Fibroblast of peridontal ligament (primary cell): ENCODE measurements around the gene TCAP.
"Not testable (repeated sequence)": the region's sequence is repeated elsewhere in the genome, so short reads cannot be mapped to it uniquely, and the experiment has no call there.

ENCODE experiments used
- DNase-seq: peaks from one replicate; pipeline ENCODE4 v3.0.0-alpha.2; 2010; ENCODE audit errors: extremely low read depth

The TCAP gene

DNA sequence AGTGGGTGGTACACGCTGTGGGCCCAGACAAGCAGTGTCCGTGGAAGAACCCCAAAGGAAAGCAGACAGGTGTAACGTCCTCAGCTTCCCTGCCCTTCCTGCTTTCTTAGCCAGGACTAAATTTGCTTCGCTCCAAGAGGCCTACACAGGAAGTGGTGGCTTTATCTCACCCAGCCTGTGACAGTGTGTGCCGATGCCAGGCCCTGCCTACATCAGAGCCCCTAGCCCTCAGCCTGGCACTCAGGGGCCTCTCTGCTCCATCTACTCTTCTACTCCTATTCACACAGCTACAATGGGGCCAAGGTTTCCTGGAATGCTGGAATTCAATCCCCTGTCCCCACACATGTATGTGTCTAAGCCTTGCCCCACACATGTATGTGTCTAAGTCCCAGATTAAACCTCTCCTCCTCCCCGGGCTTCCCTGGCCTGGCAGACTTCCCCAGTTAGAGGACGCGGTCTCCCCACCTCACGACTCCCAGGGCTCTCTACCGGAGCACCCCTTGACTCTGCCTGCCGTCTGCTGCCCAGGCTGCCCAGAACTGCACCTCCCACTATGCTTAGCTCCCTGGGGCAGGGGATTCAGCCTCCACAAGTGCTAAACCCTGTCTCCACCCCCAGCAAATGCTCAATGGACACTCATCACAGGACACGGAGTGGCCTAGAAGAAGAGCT, 14.5 kb downstream of the TCAP start:
- no peak for DNase-seq

DNA sequence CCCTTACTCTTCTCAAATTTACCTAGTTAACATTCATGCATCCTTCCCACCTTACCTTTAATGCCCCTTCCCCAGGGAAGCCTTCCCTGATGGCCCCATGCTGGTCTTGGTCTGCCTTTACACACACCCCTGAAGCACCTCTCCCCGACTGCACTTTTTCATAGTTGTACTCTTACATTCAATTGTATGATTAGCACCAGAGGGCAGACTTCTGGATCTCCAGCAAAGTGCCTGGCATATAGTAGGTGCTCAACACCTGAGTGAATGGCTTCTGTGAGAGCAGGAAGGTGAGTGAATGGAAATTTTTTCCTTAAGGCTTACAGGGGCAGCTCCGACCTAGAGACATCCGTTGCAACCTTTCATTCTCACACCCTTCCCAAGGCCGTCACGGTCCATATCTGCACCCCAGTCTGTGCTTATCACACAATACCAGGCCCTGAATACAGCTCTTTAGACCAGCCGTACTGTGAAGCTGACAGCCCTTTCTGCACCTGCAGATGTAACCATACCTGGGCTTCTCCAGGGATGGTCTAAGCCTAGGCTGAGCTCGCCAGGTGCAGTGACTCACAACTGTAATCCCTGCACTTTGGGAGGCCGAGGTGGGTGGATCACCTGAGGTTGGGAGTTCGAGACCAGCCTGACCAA, 18.3 kb downstream of the TCAP start:
- DNase-seq, result no peak

DNA sequence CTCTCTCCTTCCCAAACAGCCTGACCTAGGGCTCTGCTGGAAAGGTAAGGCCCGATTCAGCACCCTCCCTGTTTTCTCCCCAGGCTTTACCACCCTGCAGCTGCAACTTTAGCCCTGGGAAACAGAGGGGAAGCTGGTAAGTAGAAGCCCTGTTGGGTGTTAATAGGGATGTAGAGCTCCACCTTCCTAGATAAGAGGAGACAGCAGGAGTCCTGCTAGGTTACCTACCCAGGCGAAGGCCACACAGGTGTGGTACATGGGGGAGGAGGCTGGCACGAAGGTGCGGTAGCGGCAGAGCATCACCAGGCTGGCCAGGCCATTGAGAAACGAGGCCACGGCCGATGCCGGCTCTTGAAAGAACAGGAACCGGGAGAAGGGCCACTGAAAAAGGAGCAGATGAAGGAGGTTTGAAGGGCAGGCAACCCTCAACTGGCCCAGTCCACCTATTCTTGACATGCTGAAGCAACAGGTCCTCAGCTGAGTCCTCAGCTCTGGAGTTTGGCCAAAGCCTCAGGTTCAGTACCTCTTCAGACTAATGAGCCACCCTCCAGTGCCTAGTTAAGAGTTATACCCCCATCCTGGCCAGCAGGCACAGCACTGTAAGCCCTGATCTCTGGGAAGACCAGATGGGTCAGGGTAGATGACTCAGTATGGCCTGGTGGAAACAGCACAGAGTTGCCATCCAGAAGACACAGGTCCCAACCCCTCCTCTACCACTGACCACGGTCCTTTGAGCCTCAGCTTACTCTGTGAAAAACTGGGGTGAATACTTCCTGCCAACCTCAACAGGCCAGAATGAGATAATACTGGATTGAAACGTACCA, 19.4 kb downstream of the TCAP start:
- DNase-seq, result no peak

DNA sequence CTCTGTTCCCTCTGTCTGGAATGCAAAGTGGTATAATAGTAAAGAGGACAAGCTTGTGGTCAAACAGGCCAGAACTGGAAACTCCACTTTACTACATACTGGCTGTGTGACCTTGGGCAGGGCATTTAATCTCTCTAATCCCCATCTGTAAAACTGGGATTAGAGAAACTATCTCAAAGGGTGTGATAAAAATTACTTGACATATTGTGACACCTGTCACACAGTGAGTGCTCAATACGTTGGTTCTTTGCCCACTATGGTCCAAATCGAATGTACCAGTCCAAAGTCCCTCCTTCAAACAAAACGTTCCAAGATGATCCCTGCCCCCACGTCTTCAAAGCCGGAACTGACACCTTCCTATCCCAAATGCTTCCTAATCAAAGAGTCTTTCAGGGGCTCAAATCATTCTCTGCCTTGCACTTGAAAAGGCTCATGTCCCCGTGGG, 22.0 kb downstream of the TCAP start:
- no peak for DNase-seq

DNA sequence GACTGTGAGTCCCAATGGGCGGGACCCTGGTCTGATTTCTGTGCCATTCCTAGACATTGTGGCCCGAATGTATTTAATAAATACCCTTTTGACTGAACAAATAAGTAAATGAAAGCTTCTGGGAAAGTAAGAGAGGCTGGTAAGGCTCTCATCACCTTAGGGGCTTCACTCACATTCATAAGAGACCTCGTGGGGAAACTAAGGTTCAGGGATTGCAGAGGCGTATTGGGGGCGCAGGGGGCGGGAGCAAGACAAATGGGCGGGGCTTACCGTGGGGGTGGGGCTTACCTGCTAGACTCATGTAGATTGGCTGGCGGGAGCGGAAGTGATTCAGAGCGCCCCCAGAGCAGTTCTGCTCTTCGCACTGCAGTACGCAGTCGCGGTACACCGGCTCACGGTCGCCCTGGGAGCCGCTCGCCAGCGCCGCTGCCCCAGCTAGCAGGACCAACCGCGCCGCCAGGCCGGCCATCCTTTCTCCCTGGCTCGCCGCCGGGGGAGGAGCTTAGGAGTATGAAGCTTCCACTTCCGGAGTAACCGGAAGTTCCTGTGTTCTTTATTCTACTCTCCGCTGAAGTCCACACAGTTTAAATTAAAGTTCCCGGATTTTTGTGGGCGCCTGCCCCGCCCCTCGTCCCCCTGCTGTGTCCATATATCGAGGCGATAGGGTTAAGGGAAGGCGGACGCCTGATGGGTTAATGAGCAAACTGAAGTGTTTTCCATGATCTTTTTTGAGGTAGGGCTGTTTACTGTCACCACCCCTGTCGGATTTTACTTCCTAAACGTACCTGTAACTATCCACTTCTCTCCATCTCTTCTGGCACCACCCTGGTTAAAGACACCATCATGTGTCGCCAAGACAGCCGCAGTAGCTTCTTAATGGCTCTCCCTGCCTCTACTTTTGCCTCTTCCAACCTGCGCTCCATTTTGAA, 22.7 kb downstream of the TCAP start, which contains the start of gene PGAP3:
Gene PGAP3, minus strand, starts transcription at position 512 of the 929 bp plus-strand sequence. Its CDS starts 43 bp downstream, at position 469.
- peak; percentile 84 for DNase-seq

DNA sequence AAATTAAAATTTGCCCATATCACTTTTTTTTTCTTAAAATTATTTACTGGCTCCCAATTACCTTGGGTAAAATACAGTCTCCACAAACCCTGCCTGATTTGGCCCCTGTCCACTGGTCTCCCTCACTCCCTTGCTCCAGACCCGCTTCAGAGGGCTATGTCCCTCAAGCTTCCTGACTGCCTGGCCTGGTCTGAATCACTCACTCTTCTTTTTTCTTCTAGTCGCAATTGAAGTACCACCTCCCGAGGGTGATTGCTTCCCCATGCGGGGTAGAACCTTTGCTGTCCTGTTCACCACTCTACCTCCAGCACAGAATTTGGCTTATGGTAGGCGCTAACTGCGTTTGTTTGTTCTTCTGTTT, 23.3 kb downstream of the TCAP start:
- peak; percentile 12 for DNase-seq

DNA sequence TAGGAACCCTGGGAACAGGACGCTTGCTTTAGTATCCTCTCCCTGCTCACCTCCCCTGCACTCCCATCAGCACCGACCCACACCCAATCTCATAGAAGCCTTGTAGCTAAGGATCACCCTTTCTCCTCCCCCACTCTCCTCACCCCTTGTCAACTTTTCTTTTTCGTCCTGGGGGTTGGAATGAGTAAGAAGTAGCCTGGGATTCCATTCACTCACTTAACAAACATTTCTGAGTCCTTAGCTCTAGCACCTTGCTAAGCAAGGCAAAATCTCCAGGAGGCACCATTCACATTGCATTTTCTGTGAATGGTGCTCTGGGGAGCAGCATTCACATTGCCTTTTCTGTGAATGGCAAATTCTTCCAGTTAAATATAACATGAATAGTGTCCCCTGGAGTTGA, 23.8 kb downstream of the TCAP start:
- DNase-seq, result no peak

DNA sequence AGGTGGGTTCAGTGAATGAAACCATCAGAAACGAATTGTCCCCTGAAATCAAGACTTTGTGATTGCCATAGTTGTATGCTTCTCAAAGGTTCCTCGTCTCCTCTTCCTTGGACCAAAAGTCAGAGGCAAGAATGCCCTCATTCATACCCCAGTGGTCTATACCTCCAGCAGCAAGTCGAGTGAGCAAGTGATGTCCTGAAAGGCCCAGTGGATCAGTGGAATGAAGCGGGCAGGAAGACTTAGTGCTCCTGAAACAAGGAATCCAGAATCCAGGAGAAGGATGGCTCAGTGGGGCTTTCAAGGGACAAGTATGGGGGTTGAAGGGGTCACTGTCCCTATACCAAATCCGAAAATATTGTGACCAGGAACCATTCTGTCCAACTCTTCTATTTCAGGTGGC, 29.4 kb downstream of the TCAP start:
- DNase-seq, result no peak

DNA sequence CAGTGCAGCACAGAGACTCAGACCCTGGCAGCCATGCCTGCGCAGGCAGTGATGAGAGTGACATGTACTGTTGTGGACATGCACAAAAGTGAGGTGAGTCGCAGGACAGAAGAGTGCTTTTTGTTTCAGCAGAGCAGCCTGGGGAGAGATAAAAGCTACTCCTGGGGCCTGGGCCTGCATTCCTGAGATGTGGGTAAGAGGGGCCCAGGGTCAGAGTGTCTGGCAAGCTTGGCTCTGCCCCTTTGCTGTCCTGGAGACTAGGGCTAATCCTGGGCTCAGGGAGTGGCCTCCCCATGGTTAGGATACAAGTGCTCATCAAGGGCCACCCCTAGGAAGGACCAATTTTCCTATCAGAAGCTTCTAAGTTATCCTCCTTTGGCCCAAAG, 29.9 kb downstream of the TCAP start:
- no peak for DNase-seq

DNA sequence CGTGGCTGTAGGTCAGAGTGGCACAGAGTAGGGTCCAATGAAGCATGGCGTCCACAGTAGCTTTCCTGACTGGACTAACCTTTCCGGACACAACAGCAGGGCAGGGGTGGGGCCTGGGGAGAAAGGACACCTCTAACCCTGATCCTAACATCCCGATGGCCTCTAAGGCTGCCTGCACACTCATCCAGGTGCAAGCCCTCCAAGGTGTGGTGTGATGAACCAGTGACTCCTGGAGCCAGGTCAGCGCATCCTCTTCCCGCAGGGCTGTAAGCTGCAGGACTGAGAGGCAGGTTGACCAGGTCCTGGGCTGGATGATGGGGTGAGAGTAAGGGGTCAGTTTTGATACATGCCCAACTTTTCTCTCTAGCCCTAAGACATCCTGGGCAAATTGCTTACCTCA, 31.6 kb downstream of the TCAP start:
- no peak for DNase-seq

DNA sequence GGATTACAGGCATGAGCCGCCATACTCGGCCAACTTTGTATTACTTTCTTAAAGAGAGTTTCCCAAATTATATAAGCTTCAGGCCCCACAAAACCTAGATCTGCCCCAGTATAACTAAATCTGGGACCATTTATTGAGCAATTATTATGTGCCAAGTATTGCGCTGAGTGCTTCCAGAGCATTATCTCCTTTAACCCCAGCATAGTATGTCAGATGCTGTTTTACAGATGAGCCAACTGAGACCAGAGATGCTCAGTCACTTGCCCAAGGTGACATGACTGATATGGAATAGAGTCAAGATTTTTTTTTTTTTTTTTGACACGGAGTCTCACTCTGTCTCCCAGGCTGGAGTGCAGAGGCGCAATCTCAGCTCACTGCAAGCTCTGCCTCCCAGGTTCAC, 32.8 kb downstream of the TCAP start:
- no peak for DNase-seq

DNA sequence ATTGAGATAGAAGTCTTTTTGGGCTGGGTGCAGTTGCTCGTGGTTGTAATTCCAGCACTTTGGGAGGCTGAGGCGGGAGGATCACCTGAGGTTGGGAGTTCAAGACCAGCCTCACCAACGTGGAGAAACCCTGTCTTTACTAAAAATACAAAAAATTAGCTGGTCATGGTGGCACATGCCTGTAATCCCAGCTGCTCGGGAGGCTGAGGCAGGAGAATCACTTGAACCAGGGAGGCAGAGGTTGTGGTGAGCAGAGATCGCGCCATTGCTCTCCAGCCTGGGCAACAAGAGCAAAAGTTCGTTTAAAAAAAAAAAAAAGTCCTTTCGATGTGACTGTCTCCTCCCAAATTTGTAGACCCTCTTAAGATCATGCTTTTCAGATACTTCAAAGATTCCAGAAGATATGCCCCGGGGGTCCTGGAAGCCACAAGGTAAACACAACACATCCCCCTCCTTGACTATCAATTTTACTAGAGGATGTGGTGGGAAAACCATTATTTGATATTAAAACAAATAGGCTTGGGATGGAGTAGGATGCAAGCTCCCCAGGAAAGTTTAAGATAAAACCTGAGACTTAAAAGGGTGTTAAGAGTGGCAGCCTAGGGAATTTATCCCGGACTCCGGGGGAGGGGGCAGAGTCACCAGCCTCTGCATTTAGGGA, 34.1 kb downstream of the TCAP start:
- not testable (repeated sequence) for DNase-seq

DNA sequence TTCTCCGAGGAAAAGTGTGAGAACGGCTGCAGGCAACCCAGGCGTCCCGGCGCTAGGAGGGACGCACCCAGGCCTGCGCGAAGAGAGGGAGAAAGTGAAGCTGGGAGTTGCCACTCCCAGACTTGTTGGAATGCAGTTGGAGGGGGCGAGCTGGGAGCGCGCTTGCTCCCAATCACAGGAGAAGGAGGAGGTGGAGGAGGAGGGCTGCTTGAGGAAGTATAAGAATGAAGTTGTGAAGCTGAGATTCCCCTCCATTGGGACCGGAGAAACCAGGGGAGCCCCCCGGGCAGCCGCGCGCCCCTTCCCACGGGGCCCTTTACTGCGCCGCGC, 34.6 kb downstream of the TCAP start, which contains the start of gene ERBB2:
Gene ERBB2, plus strand, starts transcription at position 247 of the 330 bp plus-strand sequence. CDS start 175 bp downstream, outside the sequence.
- DNase-seq, result peak; percentile 73

DNA sequence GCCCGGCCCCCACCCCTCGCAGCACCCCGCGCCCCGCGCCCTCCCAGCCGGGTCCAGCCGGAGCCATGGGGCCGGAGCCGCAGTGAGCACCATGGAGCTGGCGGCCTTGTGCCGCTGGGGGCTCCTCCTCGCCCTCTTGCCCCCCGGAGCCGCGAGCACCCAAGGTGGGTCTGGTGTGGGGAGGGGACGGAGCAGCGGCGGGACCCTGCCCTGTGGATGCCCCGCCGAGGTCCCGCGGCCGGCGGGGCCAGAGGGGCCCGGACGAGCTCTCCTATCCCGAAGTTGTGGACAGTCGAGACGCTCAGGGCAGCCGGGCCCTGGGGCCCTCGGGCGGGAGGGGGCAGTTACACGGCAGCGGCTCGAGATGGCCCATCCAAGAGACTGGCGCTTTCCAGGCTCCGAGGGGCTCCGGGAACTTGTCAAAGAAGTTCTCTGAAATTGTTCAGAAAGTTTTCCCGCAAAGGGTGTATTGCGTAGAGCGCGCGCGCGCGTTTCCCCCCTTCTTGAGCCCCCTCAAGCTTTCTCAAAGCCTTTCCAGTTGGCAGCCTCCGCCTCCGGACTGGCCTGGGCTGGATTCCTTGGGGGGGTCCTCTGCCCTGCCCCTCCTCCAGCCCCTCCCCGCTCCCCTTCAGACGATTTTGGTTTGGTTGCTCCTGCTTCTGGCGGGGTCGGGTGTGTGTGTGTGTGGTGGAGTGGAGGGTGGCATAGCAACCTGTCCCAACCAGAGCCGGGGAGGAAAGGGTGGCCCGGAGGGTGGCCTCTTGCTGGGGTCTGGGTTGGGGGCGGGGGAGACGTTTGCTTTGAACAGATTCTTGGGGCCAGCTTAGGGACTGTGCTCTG, 35.2 kb downstream of the TCAP start:
- DNase-seq, result peak; percentile 25

DNA sequence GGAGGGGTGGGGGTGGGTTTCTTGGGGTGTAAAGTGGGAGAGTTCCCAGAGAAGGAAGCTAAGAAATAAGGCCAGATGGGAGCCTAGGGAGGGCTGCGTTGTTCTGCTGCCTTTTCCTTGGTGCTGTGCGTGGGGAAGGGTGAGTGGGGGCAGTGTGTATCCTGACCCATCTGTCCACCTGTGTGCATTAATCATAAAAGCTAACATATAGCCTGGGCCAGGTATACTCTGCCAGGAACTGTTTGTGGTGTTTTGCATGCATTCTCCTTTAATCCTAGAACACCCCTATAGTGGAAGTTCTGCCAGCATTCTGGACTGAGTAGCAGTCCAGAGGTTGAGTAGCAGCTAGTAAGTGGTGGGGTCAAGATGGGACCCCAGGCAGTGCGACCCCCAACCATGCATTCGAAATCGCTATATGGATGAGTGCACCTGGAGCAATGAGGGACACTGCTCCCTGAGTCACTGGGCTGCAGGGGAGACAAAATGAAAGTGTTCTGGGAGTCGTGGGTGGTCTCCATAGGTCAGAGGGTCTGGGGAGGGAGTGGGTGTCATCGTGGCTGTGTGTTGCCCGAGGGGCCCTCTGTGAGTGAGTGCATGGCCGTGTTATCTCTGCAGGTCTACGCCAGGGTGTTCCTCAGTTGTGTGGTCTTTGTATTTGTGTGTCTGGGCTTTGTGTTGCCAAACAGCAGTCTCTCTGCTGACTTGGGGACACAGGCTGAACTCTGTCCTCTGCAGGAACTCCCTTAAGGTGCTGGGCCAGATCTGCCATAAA, 36.0 kb downstream of the TCAP start:
- DNase-seq, result no peak

DNA sequence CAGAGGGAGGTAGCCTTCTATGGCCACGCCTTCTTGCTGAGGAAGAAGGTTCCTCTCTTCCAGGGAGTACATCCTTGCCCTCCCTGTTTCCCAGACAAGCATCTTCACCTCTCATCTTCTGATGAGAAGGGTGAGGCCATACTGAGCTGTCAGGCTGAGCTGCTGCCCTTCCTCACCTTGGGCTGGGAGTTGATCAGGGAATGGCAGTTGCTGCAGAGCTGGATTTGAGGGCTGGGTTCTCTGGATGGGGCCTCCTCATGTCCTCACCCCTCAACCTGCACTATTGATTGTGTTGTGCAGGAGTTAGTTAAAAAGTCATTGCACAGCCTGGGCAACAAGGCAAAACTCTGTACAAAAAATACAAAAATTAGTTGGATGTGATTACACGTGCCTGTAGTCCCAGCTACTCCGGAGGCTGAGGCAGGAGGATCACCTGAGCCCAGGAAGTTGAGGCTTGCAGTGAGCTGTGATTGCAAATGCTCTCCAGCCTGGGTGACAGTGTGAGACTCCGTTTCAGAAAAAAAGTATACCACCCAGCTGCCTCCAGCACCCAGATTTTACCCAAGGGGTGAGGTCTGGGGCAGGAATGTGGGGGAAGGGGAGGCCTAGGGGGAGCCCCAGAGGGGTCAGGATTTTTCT, 36.8 kb downstream of the TCAP start:
- no peak for DNase-seq

DNA sequence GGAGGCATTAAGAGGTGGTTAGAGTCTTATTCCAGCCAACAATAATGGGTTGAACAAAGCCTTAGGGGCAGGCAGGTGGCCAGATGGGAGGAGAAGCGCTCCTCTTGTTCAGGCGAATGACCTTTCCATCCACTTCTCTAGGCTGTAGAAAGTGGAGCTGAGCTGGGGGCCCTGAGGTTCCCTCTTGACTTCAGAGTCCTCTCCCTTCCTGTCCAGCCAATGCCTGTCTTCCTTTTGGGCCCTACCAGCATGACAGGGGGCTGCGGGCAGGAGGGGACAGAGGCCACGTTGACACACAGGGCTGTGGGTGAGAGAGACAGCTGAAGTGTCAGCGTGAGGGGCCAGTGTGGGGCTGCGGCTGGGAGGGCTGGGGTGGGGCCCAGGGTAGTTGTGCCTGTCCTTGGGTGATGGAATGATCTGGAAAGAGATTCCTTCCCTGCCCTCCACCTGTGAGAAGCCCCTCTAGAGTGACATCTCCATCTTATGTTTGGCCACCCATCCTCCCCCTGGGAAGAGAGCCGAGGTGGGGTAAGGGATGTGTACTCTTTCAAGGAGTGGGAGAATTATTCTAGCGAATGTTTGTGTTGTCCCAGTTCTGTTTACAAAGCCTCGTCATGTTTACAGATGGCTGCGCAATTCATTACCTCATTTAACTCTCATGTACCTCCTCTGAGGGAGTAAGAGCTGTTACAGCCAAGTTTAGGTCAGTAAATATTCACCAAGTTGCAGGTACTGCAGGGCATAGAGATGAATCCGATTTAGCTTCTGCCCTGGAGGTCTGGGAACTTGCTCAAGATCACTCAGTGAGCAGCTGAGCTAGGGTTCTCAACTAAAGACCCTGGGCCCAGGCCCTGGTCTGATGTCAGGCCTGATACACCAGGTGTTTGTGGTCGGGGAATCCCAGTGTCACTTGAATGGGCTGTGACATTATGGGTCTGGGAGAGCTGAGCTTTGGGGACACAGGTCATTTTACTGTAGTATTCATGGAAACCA, 38.0 kb downstream of the TCAP start:
- DNase-seq, result no peak

DNA sequence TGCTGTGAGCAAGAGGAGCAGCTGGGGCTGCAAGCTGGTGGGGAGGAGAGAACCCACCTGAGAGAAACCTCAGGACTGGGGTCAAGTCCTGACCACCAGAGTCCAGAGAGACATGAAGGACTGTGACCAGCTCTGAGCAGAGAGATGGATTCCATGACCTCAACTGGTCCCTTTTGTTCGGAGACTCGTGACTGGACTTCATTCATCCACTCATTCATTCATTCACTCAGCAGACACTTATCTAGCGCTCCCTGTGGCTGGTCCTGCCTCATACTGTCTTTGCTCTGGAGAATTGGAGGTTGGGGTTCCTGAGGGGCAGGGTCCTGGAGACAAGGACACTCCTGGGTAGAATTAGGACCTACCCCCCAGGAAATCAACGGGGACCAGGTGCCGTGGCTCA, 38.8 kb downstream of the TCAP start:
- no peak for DNase-seq
